Activated CD8-positive, alpha-beta memory T cell treated with anti-CD3 and anti-CD28 coated beads for 36 hours (primary cell): ENCODE results near the gene CTNNBIP1. TPM values are rescaled to one million over a fixed set of nuclear protein-coding genes. Genes with fewer than 3 reads are reported as not detected.
"Not testable (repeated sequence)": the region's sequence is repeated elsewhere in the genome, so short reads cannot be mapped to it uniquely, and the experiment has no call there.

Source experiments
- CTCF ChIA-PET: fragments of 350-600 bp; sonication (Branson Sonifier 250); formaldehyde crosslinking; loops from one replicate; lab custom pipeline; 2021; ENCODE audit warnings: antibody characterized with exemption; lab: Charles Lee
- POLR2A ChIA-PET: fragments of 350-600 bp; sonication (Branson Sonifier 250); formaldehyde crosslinking; loops from one replicate; lab custom pipeline; 2021; ENCODE audit warnings: antibody characterized with exemption; lab: Charles Lee
- total RNA-seq, 2 experiments: library from RNA; stranded (reverse); gene quantifications; one replicate each; pipeline ENCODE4 v1.2.3, GENCODE V29; 2021

CTNNBIP1 gene
- total RNA-seq, result 1 to 10 TPM; 7.9 to 9.0 TPM

GRCh38 chr1:9910076-9910422 lies at the start of gene CTNNBIP1:
TSS of gene CTNNBIP1 (minus strand) at chr1:9910269. CDS start at chr1:9872064, 38,205 bp downstream.
- ChIA-PET POLR2A (interaction anchor here (0.6 kb wide), 1 partner anchor 1054 kb away, joined by 5 read pairs; no protein-coding TSS in a partner anchor), CTCF (no interaction called here)

- ChIA-PET CTCF (no interaction called here), POLR2A (interaction anchor here (0.7 kb wide), 1 partner anchor 22 kb away, joined by 3 read pairs; no protein-coding TSS in a partner anchor)
Observed at GRCh38 chr1:9957726-9958125, 47.7 kb upstream of the CTNNBIP1 start.

GRCh38 chr1:9946315-9946714 lies 36.2 kb upstream of the CTNNBIP1 start:
- ChIA-PET CTCF (no interaction called here), POLR2A (no interaction called here)

- CTCF ChIA-PET, result interaction anchor here (1.0 to 2.4 kb wide), 4 partner anchors 39 to 140 kb away, joined by 3 to 11 read pairs (median 6); no protein-coding TSS in a partner anchor
Observed at GRCh38 chr1:9942939-9943788, 33.1 kb upstream of the CTNNBIP1 start, which contains the start of the genes LZIC and NMNAT1. TSS of gene LZIC (minus strand) at chr1:9943391. CDS start at chr1:9936619, 6,772 bp downstream. TSS of gene NMNAT1 (plus strand) at chr1:9943475. CDS start at chr1:9972074, 28,599 bp downstream.

GRCh38 chr1:9942399-9942938 lies 32.4 kb upstream of the CTNNBIP1 start:
- ChIA-PET CTCF (interaction anchor here (1.0 to 2.4 kb wide), 4 partner anchors 67 to 210 kb away, joined by 3 to 11 read pairs (median 4); no protein-coding TSS in a partner anchor), POLR2A (interaction anchor here (1.4 to 1.8 kb wide), 3 partner anchors 32 to 353 kb away, joined by 4 to 6 read pairs (median 6); no protein-coding TSS in a partner anchor)

More at GRCh38 chr1:9942939-9943788, 33.1 kb upstream of the CTNNBIP1 start, which contains the start of the genes LZIC and NMNAT1:
- POLR2A ChIA-PET, result interaction anchor here (0.7 to 1.8 kb wide), 5 partner anchors 32 to 455 kb away, joined by 3 to 6 read pairs (median 4); partner anchors contain the start of gene PGD

- ChIA-PET CTCF (no interaction called here), POLR2A (interaction anchor here (1.2 kb wide), 1 partner anchor 64 kb away, joined by 14 read pairs; no protein-coding TSS in a partner anchor)
Observed at GRCh38 chr1:9929431-9930385, 19.6 kb upstream of the CTNNBIP1 start.

GRCh38 chr1:9927259-9927658 lies 17.2 kb upstream of the CTNNBIP1 start:
- POLR2A ChIA-PET, result no interaction called here
- CTCF ChIA-PET, result interaction anchor here (1.3 kb wide), 1 partner anchor 50 kb away, joined by 3 read pairs; no protein-coding TSS in a partner anchor

- POLR2A ChIA-PET, result no interaction called here
Observed at GRCh38 chr1:9922342-9922741, 12.3 kb upstream of the CTNNBIP1 start.

GRCh38 chr1:9920606-9921005 lies 10.5 kb upstream of the CTNNBIP1 start:
- POLR2A ChIA-PET, result no interaction called here

More at GRCh38 chr1:9922342-9922741, 12.3 kb upstream of the CTNNBIP1 start:
- CTCF ChIA-PET, result no interaction called here

GRCh38 chr1:9917901-9918300 lies 7.8 kb upstream of the CTNNBIP1 start:
- CTCF ChIA-PET, result no interaction called here
- POLR2A ChIA-PET, result no interaction called here

More at GRCh38 chr1:9920606-9921005, 10.5 kb upstream of the CTNNBIP1 start:
- CTCF ChIA-PET, result no interaction called here

GRCh38 chr1:9917495-9917894 lies 7.4 kb upstream of the CTNNBIP1 start:
- POLR2A ChIA-PET, result not testable (repeated sequence)
- CTCF ChIA-PET, result interaction anchor here (0.7 to 1.2 kb wide), 3 partner anchors 10 to 150 kb away, joined by 3 to 7 read pairs (median 4); no protein-coding TSS in a partner anchor

- POLR2A ChIA-PET, result no interaction called here
- CTCF ChIA-PET, result interaction anchor here (0.6 to 1.2 kb wide), 3 partner anchors 9 to 41 kb away, joined by 3 to 7 read pairs (median 4); no protein-coding TSS in a partner anchor
Observed at GRCh38 chr1:9916452-9916851, 6.4 kb upstream of the CTNNBIP1 start.

- ChIA-PET POLR2A (interaction anchor here (0.7 kb wide), 1 partner anchor 515 kb away, joined by 3 read pairs; no protein-coding TSS in a partner anchor), CTCF (interaction anchor here (0.6 to 1.4 kb wide), 6 partner anchors 11 to 285 kb away, joined by 3 to 4 read pairs (median 3); no protein-coding TSS in a partner anchor)
Observed at GRCh38 chr1:9914610-9914937, 4.5 kb upstream of the CTNNBIP1 start.

GRCh38 chr1:9912264-9912936 lies 2.3 kb upstream of the CTNNBIP1 start:
- ChIA-PET CTCF (interaction anchor here (0.9 kb wide), 1 partner anchor 10 kb away, joined by 3 read pairs; no protein-coding TSS in a partner anchor), POLR2A (no interaction called here)

- ChIA-PET POLR2A (interaction anchor here (0.5 to 1.0 kb wide), 3 partner anchors 29 to 288 kb away, joined by 3 to 10 read pairs (median 4); partner anchors contain the start of genes LZIC and NMNAT1), CTCF (interaction anchor here (0.6 kb wide), 2 partner anchors 38 to 519 kb away, joined by 3 read pairs; partner anchors contain the start of gene CENPS)
Observed at GRCh38 chr1:9910423-9911178, 532 bp upstream of the CTNNBIP1 start.

GRCh38 chr1:9909234-9910046 lies 629 bp downstream of the CTNNBIP1 start:
- CTCF ChIA-PET, result no interaction called here
- POLR2A ChIA-PET, result interaction anchor here (0.6 to 1.4 kb wide), 2 partner anchors 34 to 1054 kb away, joined by 5 to 6 read pairs; partner anchors contain the start of genes LZIC and NMNAT1
